ENCODE measurements around the gene HCLS1.

The HCLS1 gene

DNA sequence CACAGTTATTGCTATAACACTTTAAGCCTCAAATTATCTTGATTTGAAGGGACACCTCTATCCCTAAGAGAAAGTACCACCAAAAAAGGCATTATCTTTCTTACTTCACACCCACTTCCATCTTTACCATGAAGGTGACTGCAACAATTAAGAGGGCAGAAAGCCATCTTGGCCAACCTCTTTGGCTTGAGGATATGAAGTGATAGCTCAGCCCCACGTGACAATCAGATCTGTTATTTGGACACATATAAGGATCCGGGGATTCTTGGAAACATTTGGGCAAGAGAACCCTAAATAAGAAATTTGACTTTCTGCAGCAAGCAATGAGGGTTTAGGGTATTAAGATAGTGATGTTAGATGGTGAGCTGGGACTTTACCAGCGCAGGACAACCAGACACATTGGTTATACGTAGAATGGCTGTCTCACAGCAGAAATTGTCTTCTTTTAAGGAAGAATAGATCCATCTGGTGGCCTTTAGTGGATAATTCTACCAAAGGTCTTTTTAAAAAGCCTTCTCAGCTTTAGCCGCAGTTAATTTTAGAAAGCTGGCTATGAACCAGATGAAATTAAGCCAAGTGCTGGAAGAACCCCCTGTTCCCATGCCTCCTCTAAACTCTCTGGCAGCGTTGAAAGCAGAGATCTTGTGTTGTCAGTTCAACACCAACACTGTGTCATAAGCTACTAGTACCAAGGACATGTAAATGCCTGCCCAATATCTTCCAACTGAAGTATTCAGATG is 12.3 kb downstream of the HCLS1 start:
- TF ChIP-seq HDGF (IDR thresholded peaks at IDR 0.05; ENCODE audit: borderline replicate concordance) = no peak
- TF ChIP-seq SUZ12 (IDR thresholded peaks at IDR 0.05) = no peak
- TF ChIP-seq FOXM1 (IDR thresholded peaks at IDR 0.05; ENCODE audit: borderline replicate concordance) = no peak
- no peak for TF ChIP-seq ARNT (IDR thresholded peaks at IDR 0.05)
- TF ChIP-seq LEF1 (IDR thresholded peaks at IDR 0.05; ENCODE audit: borderline replicate concordance) = no peak
- no peak for DNase-seq (ENCODE audit: extremely low spot score)
- POLR2A ChIA-PET = no interaction called here
- CTCF ChIA-PET = interaction anchor here (0.5 kb wide), 1 partner anchor 1298 kb away, joined by 3 read pairs; no protein-coding TSS in a partner anchor

DNA sequence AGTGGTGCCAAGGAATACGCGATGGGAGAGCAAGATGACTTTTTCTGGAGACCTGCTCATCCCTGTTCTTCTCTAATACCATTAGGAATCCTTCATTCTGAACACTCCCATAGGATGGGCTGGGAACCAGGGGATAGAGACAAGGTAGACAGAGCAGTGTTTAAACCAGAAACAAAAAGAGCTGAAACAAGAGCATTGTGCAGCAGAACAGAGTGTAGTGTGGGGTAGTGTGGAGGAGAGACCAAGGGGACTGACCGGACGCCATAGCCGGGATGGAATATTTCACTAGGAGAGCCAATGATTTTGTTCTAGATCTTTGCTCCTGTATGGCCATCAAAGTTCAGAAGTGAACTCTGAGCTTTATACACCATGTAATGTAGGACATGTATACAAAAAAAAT is 15.6 kb downstream of the HCLS1 start:
- POLR2A ChIA-PET = no interaction called here
- CTCF ChIA-PET = no interaction called here
- no peak for TF ChIP-seq BHLHE40 (IDR thresholded peaks at IDR 0.05; ENCODE audit: borderline replicate concordance)
- no peak for TF ChIP-seq FOXK2 (IDR thresholded peaks at IDR 0.05)
- no peak for TF ChIP-seq SUZ12 (IDR thresholded peaks at IDR 0.05)
- no peak for TF ChIP-seq ARNT (IDR thresholded peaks at IDR 0.05)
- TF ChIP-seq LEF1 (IDR thresholded peaks at IDR 0.05; ENCODE audit: borderline replicate concordance) = no peak
- no peak for TF ChIP-seq NFRKB (IDR thresholded peaks at IDR 0.05)
- no peak for TF ChIP-seq FOXM1 (IDR thresholded peaks at IDR 0.05; ENCODE audit: borderline replicate concordance)
- no peak for TF ChIP-seq ZNF384 (IDR thresholded peaks at IDR 0.05)
- no peak for TF ChIP-seq CTBP1 (IDR thresholded peaks at IDR 0.05; ENCODE audit: borderline replicate concordance)
- TF ChIP-seq SP1 (IDR thresholded peaks at IDR 0.05) = no peak
- no peak for TF ChIP-seq TARDBP (IDR thresholded peaks at IDR 0.05)
- no peak for TF ChIP-seq ELF4 (IDR thresholded peaks at IDR 0.05)
- no peak for TF ChIP-seq HDGF (IDR thresholded peaks at IDR 0.05; ENCODE audit: borderline replicate concordance)
- no peak for TF ChIP-seq L3MBTL2 (conservative IDR thresholded peaks at IDR 0.05)
- TF ChIP-seq, protein P1, sequence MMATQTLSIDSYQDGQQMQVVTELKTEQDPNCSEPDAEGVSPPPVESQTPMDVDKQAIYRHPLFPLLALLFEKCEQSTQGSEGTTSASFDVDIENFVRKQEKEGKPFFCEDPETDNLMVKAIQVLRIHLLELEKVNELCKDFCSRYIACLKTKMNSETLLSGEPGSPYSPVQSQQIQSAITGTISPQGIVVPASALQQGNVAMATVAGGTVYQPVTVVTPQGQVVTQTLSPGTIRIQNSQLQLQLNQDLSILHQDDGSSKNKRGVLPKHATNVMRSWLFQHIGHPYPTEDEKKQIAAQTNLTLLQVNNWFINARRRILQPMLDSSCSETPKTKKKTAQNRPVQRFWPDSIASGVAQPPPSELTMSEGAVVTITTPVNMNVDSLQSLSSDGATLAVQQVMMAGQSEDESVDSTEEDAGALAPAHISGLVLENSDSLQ (IDR thresholded peaks at IDR 0.05) = no peak
- TF ChIP-seq FOXA1 (IDR thresholded peaks at IDR 0.05) = no peak
- no peak for DNase-seq (ENCODE audit: extremely low spot score)

DNA sequence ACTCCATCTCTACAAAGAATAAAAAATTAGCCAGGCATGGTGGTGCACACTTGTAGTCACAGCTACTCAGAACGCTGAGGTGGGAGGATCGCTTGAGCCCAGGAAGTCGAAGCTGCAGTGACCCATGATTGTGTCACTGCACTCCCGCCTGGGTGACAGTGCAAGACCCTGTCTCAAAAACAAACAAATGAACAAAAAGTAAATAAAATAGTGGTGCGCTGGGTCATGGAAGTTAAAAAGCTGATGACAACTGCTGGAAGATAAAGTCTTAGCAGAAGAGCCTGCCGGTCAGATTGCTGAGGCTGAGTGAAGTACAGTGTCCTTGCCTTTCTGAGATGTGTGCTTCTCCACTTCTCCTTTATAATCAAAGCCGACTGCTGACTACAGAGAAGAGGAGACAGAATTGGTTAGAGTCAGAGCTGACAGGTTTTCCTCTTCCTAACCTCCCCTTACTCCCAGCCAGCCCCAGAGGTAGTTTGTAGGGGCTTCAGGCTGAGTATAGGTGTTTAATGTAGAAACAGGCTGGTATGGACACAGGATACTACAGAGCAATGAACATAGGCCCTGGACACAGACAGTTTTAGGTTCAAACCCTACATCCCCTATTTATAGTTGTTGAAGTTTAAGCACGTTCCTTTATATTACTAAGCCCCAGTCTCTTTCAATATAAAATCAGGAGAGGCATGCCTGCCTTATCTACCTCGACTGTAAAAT is 17.9 kb downstream of the HCLS1 start:
- TF ChIP-seq BHLHE40 (IDR thresholded peaks at IDR 0.05; ENCODE audit: borderline replicate concordance) = no peak
- TF ChIP-seq ELF4 (IDR thresholded peaks at IDR 0.05) = no peak
- no peak for TF ChIP-seq ARNT (IDR thresholded peaks at IDR 0.05)
- no peak for DNase-seq (ENCODE audit: extremely low spot score)
- ChIA-PET CTCF (interaction anchor here (0.6 kb wide), 1 partner anchor 130 kb away, joined by 3 read pairs; no protein-coding TSS in a partner anchor), POLR2A (no interaction called here)

DNA sequence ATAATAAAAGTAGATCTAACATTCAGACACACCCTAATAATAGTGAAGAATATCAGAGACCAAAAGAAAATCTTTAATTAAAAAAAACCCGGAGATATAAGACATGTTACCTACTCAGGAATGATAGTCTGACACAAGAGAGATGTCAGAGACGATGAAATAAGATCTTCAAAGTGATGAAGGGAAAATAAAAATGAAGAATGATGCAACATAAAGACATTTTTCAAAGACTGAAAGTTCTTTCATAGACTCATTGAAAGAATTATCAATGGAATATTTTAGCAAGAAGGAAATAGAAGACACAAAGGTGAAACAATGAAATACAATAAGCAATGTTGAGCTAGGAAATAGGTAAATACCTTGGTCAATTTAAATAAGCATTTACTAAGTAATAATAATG is 19.6 kb downstream of the HCLS1 start:
- CTCF ChIA-PET = no interaction called here
- POLR2A ChIA-PET = no interaction called here
- no peak for TF ChIP-seq NFRKB (IDR thresholded peaks at IDR 0.05)
- TF ChIP-seq ELF4 (IDR thresholded peaks at IDR 0.05) = no peak
- TF ChIP-seq TARDBP (IDR thresholded peaks at IDR 0.05) = no peak
- no peak for TF ChIP-seq L3MBTL2 (conservative IDR thresholded peaks at IDR 0.05)
- no peak for TF ChIP-seq ARNT (IDR thresholded peaks at IDR 0.05)
- TF ChIP-seq FOXM1 (IDR thresholded peaks at IDR 0.05; ENCODE audit: borderline replicate concordance) = no peak
- TF ChIP-seq SP1 (IDR thresholded peaks at IDR 0.05) = no peak
- TF ChIP-seq FOXK2 (IDR thresholded peaks at IDR 0.05) = no peak
- TF ChIP-seq LEF1 (IDR thresholded peaks at IDR 0.05; ENCODE audit: borderline replicate concordance) = no peak
- TF ChIP-seq, protein P1 (IDR thresholded peaks at IDR 0.05) = no peak
- TF ChIP-seq CTBP1 (IDR thresholded peaks at IDR 0.05; ENCODE audit: borderline replicate concordance) = no peak
- no peak for TF ChIP-seq BHLHE40 (IDR thresholded peaks at IDR 0.05; ENCODE audit: borderline replicate concordance)
- TF ChIP-seq SUZ12 (IDR thresholded peaks at IDR 0.05) = no peak
- no peak for DNase-seq (ENCODE audit: extremely low spot score)

DNA sequence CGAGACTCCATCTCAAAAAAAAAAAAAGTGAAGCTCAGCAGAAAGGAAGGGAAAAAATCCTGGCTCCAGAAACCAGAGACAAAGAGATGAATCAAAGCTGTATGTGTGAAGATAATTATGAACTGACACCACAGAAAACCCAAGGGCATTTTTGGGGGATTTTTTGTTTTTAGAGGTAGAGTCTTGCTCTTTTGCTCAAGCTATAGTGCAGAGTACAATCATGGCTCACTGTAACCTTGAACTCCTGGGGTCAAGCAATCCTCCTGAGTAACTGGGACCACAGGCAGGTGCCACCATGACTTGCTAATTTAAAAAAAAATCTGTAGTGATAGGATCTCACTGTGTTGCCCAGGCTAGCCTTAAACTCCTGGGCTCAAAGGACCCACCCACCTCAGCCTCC is 22.8 kb downstream of the HCLS1 start:
- TF ChIP-seq FOXK2 (IDR thresholded peaks at IDR 0.05) (no peak), ZNF384 (IDR thresholded peaks at IDR 0.05) (no peak), SUZ12 (IDR thresholded peaks at IDR 0.05) (no peak)
- ChIA-PET POLR2A (no interaction called here), CTCF (no interaction called here)

DNA sequence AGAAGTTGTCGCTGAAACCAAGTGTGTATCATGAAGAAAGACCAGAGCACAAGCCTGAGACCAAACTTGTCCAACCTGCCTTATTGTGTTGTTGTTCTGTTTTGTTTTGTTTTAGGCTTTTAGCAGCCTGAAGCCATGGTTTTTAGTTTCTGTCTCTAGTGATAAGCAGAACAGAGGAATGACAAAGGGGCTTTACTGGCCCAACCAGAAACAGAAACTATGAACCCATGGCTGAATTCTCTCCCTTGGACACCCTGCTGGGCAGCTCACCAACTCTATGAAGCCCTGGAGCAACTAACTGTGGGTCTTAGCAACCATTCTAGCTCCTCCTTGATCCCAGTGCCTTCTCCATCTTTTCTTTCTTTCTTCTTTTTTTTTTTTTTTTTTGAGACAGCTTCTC is 30.3 kb downstream of the HCLS1 start:
- DNase-seq (ENCODE audit: extremely low spot score) = no peak
- ChIA-PET CTCF (no interaction called here), POLR2A (no interaction called here)
- TF ChIP-seq FOXM1 (IDR thresholded peaks at IDR 0.05; ENCODE audit: borderline replicate concordance) (no peak), SUZ12 (IDR thresholded peaks at IDR 0.05) (no peak), ELF4 (IDR thresholded peaks at IDR 0.05) (no peak), ARNT (IDR thresholded peaks at IDR 0.05) (no peak), BHLHE40 (IDR thresholded peaks at IDR 0.05; ENCODE audit: borderline replicate concordance) (no peak), HDGF (IDR thresholded peaks at IDR 0.05; ENCODE audit: borderline replicate concordance) (no peak), L3MBTL2 (conservative IDR thresholded peaks at IDR 0.05) (no peak), ZNF384 (IDR thresholded peaks at IDR 0.05) (no peak), CTBP1 (IDR thresholded peaks at IDR 0.05; ENCODE audit: borderline replicate concordance) (no peak), FOXK2 (IDR thresholded peaks at IDR 0.05) (no peak), TARDBP (IDR thresholded peaks at IDR 0.05) (no peak), NFRKB (IDR thresholded peaks at IDR 0.05) (no peak), SP1 (IDR thresholded peaks at IDR 0.05) (no peak), FOXA1 (IDR thresholded peaks at IDR 0.05) (no peak), LEF1 (IDR thresholded peaks at IDR 0.05; ENCODE audit: borderline replicate concordance) (no peak)
- TF ChIP-seq, protein P1 (IDR thresholded peaks at IDR 0.05) = no peak

More for the DNA sequence above, 22.8 kb downstream of the HCLS1 start:
- DNase-seq (ENCODE audit: extremely low spot score) = no peak

Measured in HEK293T (cell line).